ENCODE measurements around the gene PCDHGA1.

PCDHGA1 gene

GRCh38 chr5:141494761-141495452 lies 164.6 kb downstream of the PCDHGA1 start:
- no peak for DNase-seq

GRCh38 chr5:141495453-141495811 lies 165.1 kb downstream of the PCDHGA1 start:
- no peak for DNase-seq

GRCh38 chr5:141496038-141496437 lies 165.7 kb downstream of the PCDHGA1 start:
- DNase-seq: no peak

- no peak for DNase-seq
Observed at GRCh38 chr5:141501761-141502160, 171.4 kb downstream of the PCDHGA1 start.

- no peak for DNase-seq
Observed at GRCh38 chr5:141503681-141504080, 173.4 kb downstream of the PCDHGA1 start.

- no peak for DNase-seq
Observed at GRCh38 chr5:141504216-141504615, 173.9 kb downstream of the PCDHGA1 start.

- no peak for DNase-seq
Observed at GRCh38 chr5:141506381-141507155, 176.3 kb downstream of the PCDHGA1 start.

- no peak for DNase-seq
Observed at GRCh38 chr5:141507387-141508091, 177.2 kb downstream of the PCDHGA1 start.

GRCh38 chr5:141508440-141508797 lies 178.1 kb downstream of the PCDHGA1 start:
- DNase-seq: no peak

- DNase-seq: no peak
Observed at GRCh38 chr5:141508798-141509611, 178.7 kb downstream of the PCDHGA1 start.

- no peak for DNase-seq
Observed at GRCh38 chr5:141510160-141510559, 179.8 kb downstream of the PCDHGA1 start.

GRCh38 chr5:141510850-141511601 lies 180.7 kb downstream of the PCDHGA1 start:
- DNase-seq: no peak

GRCh38 chr5:141511771-141512325 lies 181.5 kb downstream of the PCDHGA1 start:
- DNase-seq: no peak

- DNase-seq: no peak
Observed at GRCh38 chr5:141512390-141512910, 182.1 kb downstream of the PCDHGA1 start.

- no peak for DNase-seq
Observed at GRCh38 chr5:141512911-141513626, 182.8 kb downstream of the PCDHGA1 start.

GRCh38 chr5:141513627-141514329 lies 183.5 kb downstream of the PCDHGA1 start:
- no peak for DNase-seq

- DNase-seq: peak; percentile 14
Observed at GRCh38 chr5:141514330-141515133, 184.2 kb downstream of the PCDHGA1 start.

- no peak for DNase-seq
Observed at GRCh38 chr5:141515141-141515540, 184.8 kb downstream of the PCDHGA1 start.

GRCh38 chr5:141515946-141516671 lies 185.8 kb downstream of the PCDHGA1 start:
- no peak for DNase-seq
